Measurements from ENCODE around the gene SPAG6.

GRCh38 chr10:22455068-22455857, 110.0 kb downstream of the SPAG6 start:
- TF ChIP-seq POLR2A (IDR thresholded peaks at IDR 0.05; ENCODE audit: low read depth, low read length) (no peak), CTCF (conservative IDR thresholded peaks at IDR 0.05; ENCODE audit: low read depth, low read length) (no peak), MXI1 (IDR thresholded peaks at IDR 0.05; ENCODE audit: borderline replicate concordance, low read depth, low read length) (no peak), NFE2L2 (IDR thresholded peaks at IDR 0.05; ENCODE audit: low read depth, low read length) (no peak), BHLHE40 (IDR thresholded peaks at IDR 0.05; ENCODE audit: low read depth, low read length) (no peak), CEBPB (IDR thresholded peaks at IDR 0.05; ENCODE audit: low read depth, low read length) (no peak)
